Measurements from ENCODE around the gene MIEF2.
A peak's percentile ranks its signal among the peaks of the same experiment; 100 is the strongest.

The MIEF2 gene

GRCh38 chr17:18235743-18236256 lies 24.7 kb upstream of the MIEF2 start:
- DNase-seq = no peak

- no peak for DNase-seq
Measured at GRCh38 chr17:18236494-18236893, 24.0 kb upstream of the MIEF2 start.

GRCh38 chr17:18237461-18237860 lies 23.0 kb upstream of the MIEF2 start:
- no peak for DNase-seq

- DNase-seq = no peak
Measured at GRCh38 chr17:18238299-18238698, 22.2 kb upstream of the MIEF2 start.

GRCh38 chr17:18240449-18240848 lies 20.0 kb upstream of the MIEF2 start:
- no peak for DNase-seq

GRCh38 chr17:18241229-18241871 lies 19.1 kb upstream of the MIEF2 start:
- DNase-seq = no peak

- DNase-seq = no peak
Measured at GRCh38 chr17:18245038-18245776, 15.3 kb upstream of the MIEF2 start.

GRCh38 chr17:18246109-18246725 lies 14.2 kb upstream of the MIEF2 start:
- DNase-seq = no peak

- peak; percentile 52 for DNase-seq
Measured at GRCh38 chr17:18246880-18247612, 13.4 kb upstream of the MIEF2 start.

- no peak for DNase-seq
Measured at GRCh38 chr17:18247613-18248001, 12.9 kb upstream of the MIEF2 start.

GRCh38 chr17:18248300-18248731 lies 12.1 kb upstream of the MIEF2 start:
- peak; percentile 48 for DNase-seq

- no peak for DNase-seq
Measured at GRCh38 chr17:18248811-18249210, 11.7 kb upstream of the MIEF2 start.

GRCh38 chr17:18250259-18250658 lies 10.2 kb upstream of the MIEF2 start:
- no peak for DNase-seq

- no peak for DNase-seq
Measured at GRCh38 chr17:18250708-18251107, 9.8 kb upstream of the MIEF2 start.

GRCh38 chr17:18251204-18251603 lies 9.3 kb upstream of the MIEF2 start:
- DNase-seq = no peak

GRCh38 chr17:18252160-18252559 lies 8.3 kb upstream of the MIEF2 start:
- DNase-seq = no peak

GRCh38 chr17:18253187-18253884 lies 7.1 kb upstream of the MIEF2 start:
- no peak for DNase-seq

- no peak for DNase-seq
Measured at GRCh38 chr17:18253947-18254821, 6.3 kb upstream of the MIEF2 start.

GRCh38 chr17:18254888-18255649 lies 5.4 kb upstream of the MIEF2 start:
- no peak for DNase-seq

GRCh38 chr17:18256351-18256750 lies 4.1 kb upstream of the MIEF2 start:
- no peak for DNase-seq

GRCh38 chr17:18256776-18257175 lies 3.7 kb upstream of the MIEF2 start:
- no peak for DNase-seq
